GM19025 (cell line): ENCODE data around the gene TMEM107.

ENCODE experiments used
- ATAC-seq: cut with Tn5 transposase; IDR thresholded peaks from one replicate; pipeline ENCODE4 v1.9.1; 2021; ENCODE audit warnings: mild to moderate bottlenecking, low read depth, moderate library complexity; ENCODE audit not compliant: unreplicated experiment

The TMEM107 gene

DNA sequence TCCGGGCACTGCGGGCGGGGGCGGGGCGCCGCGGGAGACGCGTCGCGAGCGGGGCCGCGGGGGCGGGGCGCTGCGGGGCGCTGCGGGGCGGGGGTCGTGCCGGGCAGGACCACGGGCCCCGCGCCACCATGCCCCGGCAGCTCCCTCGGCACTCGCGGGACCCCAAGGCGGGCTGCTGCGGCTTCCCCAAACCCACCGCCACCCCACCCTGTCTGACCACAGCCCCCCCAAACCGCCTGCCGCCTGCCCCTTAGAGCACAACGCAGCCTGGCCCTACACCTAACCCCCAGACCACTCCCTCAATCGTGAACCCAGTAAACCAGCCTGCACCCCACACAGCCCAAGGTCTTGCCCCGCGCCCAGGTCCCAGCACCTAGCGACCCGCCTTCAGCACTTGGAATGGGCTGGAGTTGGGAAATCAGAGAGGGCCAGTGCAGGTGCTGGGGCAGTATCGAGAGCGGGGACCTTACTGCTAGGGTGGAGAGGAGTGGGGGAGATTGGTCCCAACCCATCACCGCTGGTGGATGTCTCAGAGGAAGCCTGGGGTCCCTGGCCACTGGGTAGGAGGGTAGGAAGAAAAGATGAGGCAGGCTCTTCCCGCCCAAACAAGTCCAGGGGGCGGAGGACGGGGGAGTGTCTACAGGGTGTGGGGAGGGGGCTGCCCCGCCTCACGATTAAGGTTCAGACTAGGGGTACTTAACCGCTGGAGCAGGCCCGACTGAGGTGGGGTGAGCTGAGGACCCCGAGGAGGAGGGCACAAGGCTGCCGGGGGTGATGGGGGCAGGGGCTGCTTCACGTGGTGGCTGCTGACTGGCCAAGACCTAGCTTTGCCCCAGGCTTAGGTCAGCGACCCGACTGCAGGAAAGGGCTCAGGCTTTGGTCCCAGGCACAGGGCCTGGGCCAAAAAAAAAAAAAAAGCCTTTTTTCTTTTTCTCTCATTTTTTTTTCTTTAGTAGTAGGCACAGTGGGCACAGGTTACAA is 12.9 kb downstream of the TMEM107 start:
- ATAC-seq = no peak

DNA sequence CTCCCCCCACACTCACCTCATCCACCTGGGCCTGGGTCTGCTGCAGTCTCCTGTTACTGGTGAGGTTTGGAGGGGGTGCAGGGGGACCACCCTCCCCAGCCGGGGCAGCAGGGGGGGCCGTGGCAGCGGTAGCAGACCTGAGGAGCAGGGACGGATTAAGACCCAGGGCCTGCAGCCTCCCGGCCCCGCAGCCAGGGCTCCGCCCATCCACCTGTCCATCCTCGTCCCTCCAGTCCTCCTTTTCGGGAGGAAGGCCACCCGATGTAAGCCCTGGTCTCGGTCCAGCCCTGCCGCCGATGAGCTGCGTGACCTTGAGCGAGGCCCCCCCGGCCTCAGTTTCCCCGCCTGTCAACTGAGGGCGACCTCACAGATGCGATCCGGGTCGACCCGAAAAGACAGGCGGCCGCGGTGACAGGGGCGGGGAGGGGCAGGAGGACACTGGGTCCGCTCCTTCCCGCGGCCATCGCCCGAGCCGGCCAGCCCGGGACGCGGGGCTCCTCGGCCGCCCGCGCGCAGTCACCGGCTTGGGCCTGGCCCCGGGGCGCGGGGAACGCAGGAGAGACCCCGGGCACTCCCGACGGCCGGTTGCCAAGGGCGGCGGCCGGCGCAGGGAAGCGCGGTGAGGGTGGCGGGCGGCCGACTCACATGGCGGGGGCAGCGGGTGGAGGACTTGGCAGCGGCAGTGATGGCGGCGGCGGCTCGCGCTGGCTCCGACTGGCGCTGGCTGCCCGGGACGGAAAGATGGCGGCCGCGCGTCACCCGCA is 13.8 kb downstream of the TMEM107 start, which contains the start of gene VAMP2:
Gene VAMP2, minus strand, starts transcription at position 716 of the 764 bp plus-strand sequence. Its CDS starts 69 bp downstream, at position 647.
- ATAC-seq = peak; percentile 45

DNA sequence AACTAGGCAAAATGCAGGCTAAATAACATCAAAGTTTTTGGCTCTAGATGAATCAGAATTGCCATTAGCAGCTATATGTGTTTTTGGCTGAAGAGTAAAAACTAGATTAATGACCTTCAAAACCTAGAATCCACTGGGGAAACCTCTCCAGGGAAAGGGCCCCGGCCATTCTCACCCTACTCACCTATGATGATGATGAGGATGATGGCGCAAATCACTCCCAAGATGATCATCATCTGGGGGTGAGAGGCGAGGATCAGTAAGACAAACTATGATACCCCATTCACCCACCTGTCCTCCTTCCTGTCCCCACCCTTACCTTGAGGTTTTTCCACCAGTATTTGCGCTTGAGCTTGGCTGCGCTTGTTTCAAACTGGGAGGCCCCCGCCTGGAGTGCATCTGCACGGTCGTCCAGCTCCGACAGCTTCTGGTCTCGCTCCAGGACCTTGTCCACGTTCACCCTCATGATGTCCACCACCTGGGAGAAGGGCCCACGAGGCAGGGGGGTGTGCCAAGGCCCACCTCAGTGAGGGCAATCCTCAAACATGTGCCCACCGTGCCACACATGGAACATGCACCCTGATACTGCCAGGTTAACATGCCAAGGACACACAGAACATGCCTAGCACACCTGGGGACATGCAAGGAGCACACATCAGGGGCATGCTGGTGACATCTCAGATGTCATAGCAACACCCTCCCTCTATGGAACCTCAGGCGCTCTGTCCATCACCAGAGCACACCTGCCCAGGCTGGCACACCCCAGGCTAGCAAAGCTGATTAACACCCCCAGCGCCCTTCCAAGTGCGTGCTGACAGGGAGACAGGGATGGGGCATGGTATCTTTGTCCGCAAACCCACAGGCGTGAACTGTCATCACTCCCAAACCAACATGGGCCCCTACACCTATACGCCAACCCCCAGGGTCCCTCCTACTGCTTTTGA is 14.6 kb downstream of the TMEM107 start:
- no peak for ATAC-seq

DNA sequence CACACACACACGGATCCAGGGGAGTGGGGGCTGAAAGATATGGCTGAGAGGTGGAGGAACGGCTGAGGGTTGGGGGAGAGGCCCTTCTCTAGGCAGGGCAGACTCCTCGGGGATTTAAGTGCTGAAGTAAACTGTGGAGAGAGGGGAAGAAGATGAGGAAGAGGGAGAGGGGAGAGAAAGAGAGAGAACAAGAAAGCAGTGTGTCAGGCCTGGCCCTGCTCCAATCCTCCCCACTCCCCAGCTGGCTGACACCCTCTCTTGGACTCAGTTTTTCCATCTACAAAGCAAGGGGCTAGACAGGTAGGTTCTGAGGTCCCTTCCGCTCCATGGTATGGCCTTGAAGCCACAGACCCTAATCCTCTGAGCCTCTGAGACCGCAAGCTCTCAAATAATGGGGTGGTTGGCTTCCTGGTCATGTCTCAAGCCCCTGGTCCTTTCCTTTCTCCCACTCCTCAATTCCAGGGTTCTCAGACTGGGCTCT is 15.4 kb downstream of the TMEM107 start:
- ATAC-seq = no peak

DNA sequence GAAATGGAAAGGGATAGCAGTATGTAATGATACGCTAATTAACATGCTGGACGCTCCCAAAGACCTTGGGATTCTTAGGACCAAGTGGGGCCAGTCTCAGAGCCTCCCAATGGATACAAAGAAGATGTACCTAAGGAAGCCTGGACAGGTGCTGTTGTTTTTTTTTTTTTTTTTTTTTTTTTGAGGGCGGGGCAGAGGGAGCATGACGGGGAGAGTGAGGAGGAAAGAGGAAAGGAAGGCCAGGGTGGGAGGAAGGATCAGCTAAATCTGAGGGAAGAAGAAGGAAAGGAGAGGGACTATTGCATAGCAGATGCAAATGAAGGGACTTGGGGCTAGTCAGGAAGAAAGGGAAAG is 16.0 kb downstream of the TMEM107 start:
- no peak for ATAC-seq

DNA sequence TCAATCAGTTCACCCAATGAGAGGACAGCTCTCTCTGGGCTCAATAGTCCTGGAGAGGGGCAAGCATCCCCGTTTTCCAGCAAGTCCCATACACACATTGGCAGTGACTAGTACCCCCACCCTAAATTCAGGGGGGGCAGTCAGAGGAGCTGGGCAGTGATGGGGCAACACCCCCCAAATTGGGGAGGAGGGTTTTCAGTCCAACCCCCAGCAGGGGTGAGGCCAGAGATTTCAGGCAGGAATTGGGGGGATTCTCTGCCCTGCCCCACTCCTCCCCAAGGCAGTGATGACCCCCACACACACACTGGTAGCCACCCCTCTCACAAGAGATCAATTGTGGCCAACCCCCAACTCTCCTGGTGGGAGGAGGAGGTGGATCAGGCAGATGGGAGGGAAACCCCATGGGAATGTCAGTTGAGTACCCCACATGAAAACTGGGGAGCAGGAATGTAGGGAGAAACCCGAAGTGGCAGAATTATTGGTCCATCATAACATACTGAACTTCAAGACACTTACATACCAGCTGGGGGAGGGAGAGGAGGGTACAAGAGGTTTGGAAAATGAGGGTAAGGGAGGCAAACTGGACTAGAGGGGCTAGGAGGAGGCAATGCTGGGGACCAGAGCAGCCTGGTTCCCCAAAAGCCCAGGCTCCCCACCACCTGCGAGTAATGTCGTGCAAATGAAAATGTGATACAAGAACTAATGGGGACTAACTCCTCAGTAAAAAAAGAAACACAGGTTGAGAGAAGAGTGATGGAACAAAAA is 16.5 kb downstream of the TMEM107 start:
- no peak for ATAC-seq

DNA sequence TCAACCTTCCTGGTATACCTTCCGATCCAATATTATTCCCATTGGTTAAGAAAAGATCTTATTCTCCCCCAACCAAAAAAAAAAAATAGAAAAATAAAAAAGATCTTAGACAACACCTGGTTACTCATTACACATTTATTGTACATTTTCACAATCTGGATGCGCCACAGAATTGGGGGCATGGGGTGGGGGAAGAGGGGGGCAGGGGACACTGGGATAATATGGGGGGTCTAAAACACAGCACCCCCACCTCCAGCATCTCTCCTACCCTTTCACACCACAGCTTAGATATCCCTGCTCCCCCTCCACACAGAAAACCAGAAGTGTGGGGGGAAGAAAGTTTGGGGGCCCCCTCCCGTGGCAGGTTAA is 17.2 kb downstream of the TMEM107 start:
- no peak for ATAC-seq

DNA sequence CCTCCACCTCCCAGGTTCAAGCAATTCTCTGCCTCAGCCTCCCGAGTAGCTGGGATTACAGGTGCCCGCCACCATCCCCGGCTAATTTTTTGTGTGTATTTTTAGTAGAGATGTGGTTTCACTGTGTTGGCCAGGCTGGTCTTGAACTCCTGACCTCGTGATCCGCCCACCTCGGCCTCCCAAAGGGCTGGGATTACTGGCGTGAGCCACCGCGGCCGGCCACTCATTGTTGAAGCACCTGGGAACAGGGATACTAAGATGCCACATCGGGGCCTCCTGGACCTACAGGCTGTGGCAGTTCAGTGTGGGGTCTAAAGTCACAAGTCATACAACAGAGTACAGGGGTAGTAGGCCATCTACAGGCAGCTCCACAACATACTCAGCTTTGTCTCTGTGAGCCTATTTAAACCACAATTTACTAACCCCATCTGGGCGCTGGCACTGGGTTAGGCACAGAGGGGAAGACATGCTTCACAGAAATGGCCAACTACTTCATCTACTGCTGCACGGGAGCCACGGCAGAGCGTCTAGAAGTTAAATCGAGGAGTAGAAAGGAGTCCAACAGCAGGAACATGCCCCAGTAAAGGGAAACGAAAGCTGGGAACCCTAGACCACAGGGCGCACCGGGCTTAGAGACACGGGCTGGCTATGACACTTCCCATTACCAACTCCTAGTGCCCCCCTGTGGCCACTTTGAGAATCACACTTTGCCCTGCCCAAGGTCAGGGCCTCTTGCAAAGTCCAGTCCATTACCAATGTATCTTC is 17.7 kb downstream of the TMEM107 start:
- ATAC-seq = no peak

DNA sequence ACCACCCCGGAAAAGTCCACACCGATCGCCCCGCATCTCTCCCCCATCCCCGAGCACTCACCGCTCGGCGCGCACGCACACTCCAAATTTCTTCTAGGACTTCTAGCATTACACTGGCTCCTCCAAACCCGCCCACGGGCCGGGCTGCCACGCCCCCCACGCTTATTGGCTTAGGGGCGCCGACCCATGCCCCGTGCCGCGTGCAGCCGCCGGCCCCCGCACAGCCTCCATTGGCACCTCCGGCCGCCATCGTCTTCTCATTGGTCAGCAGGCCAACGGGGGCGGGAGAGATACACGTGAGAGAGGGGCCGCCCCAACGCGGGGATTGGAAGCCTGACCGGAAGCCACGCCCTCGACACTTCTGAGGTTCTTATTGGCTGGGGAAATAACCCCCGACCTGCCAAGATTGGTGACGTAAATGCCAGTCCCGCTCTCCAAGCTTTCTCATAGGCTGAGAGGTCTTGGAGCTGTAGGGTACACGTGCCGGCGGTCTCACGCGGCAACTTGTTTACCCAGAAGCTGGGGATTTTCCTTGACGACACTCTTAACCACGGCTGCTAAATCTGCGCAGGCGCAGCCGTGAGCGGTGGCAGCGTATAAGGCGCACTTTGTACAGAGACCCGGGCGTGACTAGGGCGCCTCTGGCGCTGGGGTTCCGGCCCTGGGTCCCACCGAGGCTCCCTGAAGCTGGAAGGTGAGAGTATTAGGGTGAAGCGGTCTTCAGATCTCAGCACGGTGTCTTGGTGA is 19.8 kb downstream of the TMEM107 start:
- peak; percentile 84 for ATAC-seq

DNA sequence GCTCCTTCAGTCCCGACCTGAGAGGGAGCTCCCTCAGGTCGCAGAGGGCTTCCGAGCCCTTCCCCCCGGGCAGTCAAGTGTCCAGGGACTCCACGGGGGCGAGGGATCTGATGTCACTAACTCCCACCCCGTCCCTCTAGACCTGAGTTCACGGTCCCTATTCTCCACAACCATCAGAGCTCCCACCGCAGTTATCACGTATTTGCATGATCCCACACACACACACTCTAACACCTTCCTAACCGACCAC is 20.3 kb downstream of the TMEM107 start:
- ATAC-seq = no peak

DNA sequence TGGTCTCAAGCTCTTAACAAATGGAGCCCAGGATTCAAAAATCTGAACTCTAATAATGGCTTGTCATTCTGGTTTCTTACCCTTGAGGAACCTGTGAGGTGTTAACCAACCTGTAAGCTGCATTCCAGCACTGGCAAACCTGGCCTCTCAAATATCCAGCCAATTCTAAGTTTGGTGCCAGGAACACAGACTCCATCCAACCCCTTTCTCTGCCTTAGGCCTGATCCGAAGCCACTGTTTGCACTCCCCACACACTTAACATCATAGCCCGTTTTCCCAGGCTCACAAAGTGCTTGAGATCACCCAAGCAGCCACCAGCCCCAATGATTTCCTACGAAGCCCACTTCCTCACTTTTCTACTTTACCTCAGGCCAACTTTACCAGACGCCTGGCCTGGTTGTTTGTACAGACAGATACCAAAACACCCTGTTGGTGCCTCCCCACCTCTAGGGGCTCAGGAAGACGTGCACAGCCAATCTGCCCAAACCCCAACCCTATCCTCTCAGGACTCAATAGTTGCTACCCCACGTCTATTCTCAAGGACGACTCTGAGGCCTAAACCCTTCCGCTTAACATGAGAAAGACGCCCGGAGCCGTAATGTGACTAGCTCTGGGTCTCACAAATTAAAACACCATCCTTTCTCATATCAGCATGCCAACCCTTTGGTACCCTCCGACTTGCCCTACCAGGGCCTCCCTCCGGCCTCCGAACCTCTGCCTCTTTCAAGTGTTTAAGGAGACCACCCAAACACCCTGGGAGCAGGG is 20.8 kb downstream of the TMEM107 start:
- ATAC-seq = no peak

DNA sequence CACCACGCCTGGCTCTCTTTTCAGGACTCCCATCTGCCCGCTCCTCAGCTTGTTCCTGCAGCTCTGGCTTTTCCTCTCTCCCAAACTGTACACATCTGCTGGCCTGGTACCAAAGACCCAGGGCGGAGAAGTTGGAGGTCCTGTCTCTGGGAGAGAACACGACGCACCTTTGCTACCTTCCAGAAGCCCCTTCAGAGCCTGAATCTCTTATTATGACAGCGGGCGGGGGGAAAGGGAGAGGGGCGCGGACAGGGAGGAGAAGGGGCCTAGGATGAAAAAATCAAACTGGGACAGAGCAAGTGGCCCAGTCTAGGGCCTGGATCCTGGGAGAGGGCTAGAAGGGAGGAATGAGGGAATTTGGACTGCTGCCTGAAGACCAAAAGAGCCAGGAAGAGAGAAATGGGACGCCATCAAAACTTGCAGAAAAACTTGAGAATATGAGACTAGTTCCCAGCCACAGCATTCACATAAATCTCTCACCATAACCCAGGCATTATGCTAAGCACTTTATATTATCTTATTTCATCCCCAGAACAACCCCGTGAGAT is 21.5 kb downstream of the TMEM107 start:
- no peak for ATAC-seq

DNA sequence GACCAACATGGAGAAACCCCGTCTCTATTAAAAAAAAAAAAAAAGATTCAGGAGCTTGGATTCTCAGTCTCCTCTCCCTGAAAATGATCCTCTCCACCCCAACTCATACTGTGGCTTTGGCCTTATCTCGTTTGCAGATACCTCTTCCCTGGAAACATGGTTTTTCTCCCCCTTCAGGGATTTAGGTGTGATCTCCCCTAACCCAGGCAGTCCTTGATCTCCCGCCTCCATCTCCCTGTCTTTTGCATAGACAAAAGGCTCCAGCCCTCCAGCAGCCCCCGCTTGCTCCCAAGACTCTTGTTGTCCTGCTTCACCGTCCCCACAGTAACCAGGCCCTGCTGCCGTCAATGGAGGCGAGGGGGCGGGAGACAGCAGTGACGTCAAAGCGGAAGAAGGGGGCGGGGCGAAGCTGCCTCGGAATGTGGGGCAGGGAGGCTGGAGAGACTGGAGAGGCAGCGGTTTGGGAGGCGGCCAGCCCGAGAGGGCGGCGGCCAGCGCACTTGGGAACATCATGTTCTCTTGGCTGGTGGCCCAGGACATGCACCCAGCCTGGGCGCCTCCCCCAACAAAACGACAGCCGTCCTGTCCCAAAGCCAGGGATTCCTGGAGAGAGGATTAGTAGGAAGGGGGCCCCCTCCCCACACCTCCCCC is 22.1 kb downstream of the TMEM107 start:
- no peak for ATAC-seq

DNA sequence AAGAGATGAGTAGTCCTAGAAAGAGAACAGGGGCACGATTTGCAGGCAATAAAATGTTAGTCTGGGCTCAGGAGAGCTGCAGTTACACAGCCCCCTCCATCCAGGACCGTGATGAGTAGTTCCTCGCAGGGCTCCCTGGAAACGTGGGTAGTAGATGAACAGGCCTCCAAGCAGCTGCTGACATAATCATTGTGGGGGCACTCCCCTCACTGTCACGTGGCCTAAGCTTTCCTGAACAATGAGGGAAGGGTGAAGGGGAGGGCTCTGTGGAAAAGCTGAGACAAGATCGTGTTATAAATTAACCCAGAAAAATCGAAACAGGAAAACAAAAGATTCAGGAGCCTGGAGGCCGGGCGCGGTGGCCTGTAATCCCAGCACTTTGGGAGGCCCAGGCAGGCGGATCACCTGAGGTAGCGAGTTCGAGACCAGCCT is 22.6 kb downstream of the TMEM107 start:
- ATAC-seq = no peak

DNA sequence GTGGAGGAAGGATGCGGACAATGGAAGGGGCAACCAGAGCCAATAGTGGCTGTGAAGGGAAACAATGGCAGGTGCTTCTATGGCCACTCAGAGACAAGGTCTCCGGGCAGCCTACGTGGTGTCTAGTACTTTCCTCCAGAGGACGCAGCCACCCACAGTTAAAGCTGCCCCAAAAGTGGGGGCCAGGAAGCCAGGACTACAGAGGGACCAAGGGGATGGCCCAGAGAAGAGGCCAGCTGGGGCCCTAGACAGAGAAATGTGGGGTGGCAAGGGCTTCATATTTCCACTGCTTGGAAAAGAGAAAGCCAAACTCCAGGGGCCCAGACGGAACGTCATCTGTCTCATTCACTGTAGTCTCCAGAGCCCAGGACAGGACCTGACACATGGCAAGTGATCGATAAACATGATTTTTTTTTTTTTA is 23.1 kb downstream of the TMEM107 start:
- no peak for ATAC-seq

DNA sequence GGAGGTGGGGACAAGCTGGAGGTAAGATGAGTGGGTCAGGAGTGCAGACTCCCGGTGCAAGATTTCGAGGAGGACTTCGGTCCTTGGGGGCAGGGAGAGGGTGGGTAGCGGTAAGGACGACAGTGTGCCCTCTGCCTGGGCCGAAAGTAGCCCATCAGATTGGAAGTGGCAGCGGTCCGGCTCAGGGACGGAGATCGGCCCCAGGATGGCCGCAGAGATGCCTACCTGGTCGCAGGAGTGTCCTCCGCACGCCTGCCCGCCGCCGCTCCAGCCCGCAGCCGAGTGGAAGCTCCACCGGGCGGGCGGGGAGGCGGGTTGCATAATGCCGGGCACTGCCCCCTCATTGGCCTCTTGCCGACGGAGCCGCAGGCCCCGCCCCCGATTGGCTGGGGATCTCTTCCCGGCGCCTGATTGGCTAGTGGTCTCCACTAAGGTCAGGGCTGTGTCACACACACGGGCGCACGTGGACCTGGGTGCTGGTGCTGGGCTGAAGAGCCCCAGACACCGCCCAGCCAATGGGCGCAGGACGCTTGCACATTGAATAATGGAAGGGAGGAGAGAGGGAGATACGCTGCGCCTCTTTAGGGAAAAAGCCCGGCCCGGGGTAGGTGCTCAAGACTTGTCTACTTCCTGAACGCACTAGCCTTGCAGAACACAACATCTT is 23.9 kb downstream of the TMEM107 start, which contains the start of gene PER1:
Gene PER1, minus strand, starts transcription at position 293 of the 664 bp plus-strand sequence. CDS start 1,698 bp downstream, outside the sequence.
- ATAC-seq = no peak
